ENCODE data around the gene GK. TPM values are rescaled to one million over a fixed set of nuclear protein-coding genes. Genes with fewer than 3 reads are reported as not detected.
"Not testable (repeated sequence)": the region's sequence is repeated elsewhere in the genome, so short reads cannot be mapped to it uniquely, and the experiment has no call there.

Gene GK
- total RNA-seq, 2 donors from 2014 or later, result 8.1 to 9.6 TPM

DNA sequence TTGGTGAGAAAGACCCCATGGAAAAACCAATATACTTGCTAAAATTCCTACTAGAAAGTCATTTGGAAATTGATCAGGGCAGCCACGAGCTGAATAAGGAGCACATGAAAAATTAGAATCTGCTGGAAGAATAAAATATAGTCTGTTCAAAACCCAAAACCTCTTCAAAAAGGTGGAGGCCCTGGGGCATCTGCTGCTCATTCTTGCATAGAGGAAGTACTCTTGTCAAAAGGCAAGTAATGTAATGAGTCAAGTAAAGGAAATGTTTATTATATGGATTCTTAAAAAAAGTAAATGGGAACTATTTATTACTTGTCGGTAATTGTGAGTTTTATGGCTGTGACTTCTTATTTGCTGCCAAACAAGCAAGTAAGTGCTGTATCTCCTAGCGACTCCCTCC is 109.5 kb downstream of the GK start:
- DNase-seq, result no peak
- H3K27me3 Mint-ChIP-seq, result no peaks in the 10 kb centered on the region
- ATAC-seq, result no peak

DNA sequence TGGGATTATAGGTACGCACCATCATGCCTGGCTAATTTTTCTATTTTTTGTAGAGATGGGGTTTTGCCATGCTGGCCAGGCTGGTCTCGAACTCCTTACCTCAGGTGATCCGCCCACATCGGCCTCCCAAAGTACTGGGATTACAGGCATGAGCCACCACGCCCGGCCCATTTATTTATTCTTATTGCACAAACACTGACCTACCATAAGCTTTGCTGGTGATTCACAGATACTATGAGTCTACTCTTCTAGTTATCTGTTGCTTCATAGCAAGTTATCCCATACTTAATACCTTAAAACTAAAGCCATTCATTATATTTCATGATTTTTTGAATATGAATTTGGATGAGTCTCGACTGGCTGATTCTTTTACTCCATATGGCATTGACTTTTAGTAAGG is 120.5 kb downstream of the GK start:
- ATAC-seq; H3K9me3 ChIP-seq (ENCODE audit: control insufficient read depth, low read length, poor library complexity, severe bottlenecking); H3K36me3 Mint-ChIP-seq (ENCODE audit: low read depth); H3K27me3 Mint-ChIP-seq; H3K27ac Mint-ChIP-seq; H3K4me1 Mint-ChIP-seq; DNase-seq; H3K4me3 Mint-ChIP-seq: not testable (repeated sequence)

More for the DNA sequence above, 109.5 kb downstream of the GK start:
- Mint-ChIP-seq H3K27ac (no peak overlapping the region), H3K4me3 (no peak overlapping the region), H3K4me1 (no peaks in the 10 kb centered on the region), H3K36me3 (ENCODE audit: low read depth) (no peaks in the 10 kb centered on the region)
- H3K9me3 ChIP-seq (ENCODE audit: control insufficient read depth, low read length, poor library complexity, severe bottlenecking), result no peaks in the 10 kb centered on the region

DNA sequence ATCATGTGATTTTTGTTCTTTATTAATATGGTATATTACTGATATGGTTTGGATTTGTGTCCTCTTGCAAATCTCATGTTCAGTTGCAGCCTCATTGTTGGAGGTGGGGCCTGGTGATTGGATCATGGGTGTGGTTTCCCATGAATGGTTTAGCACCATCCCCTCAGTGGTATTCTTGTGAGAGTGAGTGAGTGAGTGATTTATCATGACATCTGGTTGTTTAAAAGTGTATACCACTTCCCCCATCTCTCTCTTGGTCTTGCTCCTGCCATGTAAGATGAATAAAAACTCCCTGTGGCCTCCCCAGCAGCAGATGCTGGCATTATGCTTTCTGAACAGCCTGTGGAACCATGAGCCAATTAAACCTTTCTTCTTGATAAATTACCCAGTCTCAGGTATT is 124.4 kb downstream of the GK start:
- no peaks in the 10 kb centered on the region for H3K9me3 ChIP-seq (ENCODE audit: control insufficient read depth, low read length, poor library complexity, severe bottlenecking)
- no peak overlapping the region for H3K4me3 Mint-ChIP-seq
- DNase-seq (no peak), ATAC-seq (no peak)
- H3K27me3 Mint-ChIP-seq, result peaks cover 9% of the 10 kb centered on the region
- H3K4me1 Mint-ChIP-seq, result no peaks in the 10 kb centered on the region
- H3K27ac Mint-ChIP-seq, result no peak overlapping the region
- no peaks in the 10 kb centered on the region for H3K36me3 Mint-ChIP-seq (ENCODE audit: low read depth)

DNA sequence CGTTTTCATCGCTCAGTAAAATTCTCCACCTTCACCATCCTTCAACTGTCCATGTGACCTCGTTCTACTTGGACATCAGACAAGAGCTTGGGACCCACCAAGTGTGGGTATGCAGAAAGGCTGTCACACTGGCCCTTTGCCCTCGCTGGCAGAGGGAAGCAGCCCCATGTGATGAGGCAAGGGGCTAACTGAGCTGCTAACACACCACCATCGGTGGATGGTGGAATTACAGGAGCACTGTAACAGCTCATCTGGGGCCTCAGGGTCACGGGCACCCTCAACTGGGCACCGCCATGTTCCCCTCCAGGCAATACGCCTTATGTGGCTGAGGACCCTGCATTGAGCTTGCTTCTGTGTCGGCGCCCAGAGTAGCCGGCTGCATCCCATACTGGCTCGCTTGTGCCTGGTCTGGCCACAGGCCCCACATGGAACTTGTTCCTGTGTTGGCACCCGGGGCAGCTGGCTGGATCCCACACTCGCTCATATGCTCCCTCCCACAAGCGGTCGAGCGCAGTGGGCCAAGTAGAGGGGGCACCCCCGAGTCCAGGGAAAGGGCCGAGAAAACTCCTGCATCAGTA is 126.3 kb downstream of the GK start:
- peaks cover 9% of the 10 kb centered on the region for H3K27me3 Mint-ChIP-seq
- no peaks in the 10 kb centered on the region for H3K4me1 Mint-ChIP-seq
- no peak overlapping the region for H3K27ac Mint-ChIP-seq
- H3K4me3 Mint-ChIP-seq, result no peak overlapping the region
- no peak for ATAC-seq
- H3K36me3 Mint-ChIP-seq (ENCODE audit: low read depth), result no peaks in the 10 kb centered on the region
- H3K9me3 ChIP-seq (ENCODE audit: control insufficient read depth, low read length, poor library complexity, severe bottlenecking), result no peaks in the 10 kb centered on the region
- DNase-seq, result no peak

Other genes with a start within 250 kb of the GK start
- gene TASL, start 75.7 kb upstream of the GK start, total RNA-seq, result 1 to 10 TPM; 2.3 to 2.4 TPM
- 10 to 100 TPM; 23.1 to 28.3 TPM for gene TAB3, start 235.8 kb downstream of the GK start, total RNA-seq

All from T-helper 17 cell (primary cell).